GM18907 (cell line): Measurements from ENCODE around the gene HOXD9.

Source experiments
- ATAC-seq: cut with Tn5 transposase; IDR thresholded peaks from one replicate; pipeline ENCODE4 v1.9.1; 2021; ENCODE audit warnings: mild to moderate bottlenecking, moderate library complexity; ENCODE audit not compliant: unreplicated experiment

Gene HOXD9

DNA sequence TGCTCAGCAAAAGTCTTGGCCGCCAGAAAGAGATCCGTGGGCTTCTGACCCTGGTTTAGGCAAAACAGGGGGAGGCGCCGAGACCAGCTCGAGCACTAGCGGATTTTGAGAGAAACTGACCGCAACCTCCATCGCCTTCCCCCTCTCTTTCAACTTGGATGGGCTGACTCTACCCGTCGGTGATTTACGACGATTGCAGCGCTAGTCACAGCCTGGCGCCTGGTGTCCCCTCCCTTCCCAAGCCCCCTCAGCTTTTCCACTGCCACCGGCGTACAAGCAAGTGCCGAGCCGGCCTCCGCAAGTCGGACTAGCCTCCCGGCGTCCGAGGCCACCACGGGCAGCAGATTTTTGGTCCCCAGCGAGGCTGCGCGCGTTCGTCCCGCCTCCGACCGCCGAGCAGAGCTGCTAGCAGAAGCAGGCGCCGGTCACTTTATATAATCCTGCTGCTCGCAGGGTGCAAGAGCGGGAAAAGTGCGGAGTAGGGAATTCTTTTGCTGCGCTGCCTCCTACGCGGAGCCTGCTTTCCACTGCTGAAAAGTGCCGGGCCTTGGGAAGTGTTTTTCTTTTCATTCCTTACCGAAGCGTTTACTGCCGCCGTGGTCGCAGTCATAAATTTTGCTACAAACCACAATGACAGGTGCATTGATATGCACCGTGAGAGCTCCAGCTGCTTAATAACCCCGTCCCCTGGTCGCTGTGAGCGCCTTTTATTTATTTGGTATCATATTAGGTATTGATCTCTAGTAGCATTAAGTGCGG is 42.3 kb downstream of the HOXD9 start:
- ATAC-seq, result no peak

DNA sequence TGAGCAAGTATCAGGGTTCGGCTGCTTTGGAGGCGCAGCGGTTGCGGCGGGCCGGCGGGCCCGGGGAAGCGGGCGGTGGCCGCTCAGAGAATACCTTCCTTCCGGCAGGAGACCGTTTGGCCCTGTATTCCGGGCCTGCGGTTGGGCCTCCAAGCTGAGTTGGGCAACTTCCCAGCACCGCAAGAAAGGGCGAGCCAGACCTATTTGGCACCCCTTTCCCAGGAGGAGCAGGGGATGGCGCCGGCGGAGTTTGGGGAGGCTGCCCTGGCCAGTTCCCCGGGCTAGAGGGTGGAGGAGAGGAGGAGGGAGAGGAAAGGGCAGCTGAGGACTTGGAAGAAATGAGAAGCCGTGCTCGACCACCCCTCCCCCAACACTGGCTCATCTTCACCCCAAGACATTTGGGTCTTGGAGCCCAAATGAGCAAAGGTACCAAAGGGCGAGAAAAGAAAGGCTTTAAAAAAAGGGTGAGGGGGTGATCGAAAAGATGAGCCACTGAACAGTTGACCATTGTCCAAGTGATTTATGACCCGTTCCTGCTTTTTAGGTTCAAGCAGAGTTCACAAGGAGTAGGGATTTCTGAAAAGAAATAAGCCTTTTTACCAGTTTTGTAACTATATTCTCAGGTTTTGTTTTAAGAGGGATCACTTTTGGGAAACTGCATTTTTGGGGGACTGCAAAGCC is 43.0 kb downstream of the HOXD9 start:
- ATAC-seq, result no peak

GRCh38 chr2:176166272-176166671 is 43.8 kb downstream of the HOXD9 start:
- no peak for ATAC-seq

DNA sequence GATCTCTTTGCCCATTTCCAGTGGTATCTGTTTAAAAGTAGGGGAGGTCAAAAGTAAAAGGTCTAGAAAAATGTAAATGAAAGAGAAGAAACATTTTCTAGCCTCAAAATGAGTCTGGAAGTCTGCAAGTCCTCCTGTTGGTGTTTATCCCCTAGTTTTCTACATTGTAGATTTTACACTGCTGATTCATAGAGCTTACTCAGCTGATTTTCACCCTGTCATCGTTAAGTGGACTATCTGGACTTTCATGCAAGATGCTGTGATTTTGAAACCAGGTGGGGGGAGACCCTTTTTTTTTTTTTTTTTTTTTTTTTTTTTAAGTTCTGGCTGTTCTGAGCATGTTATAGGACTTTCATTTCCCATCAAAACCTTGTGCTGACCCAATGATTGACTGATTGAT is 44.9 kb downstream of the HOXD9 start:
- ATAC-seq, result no peak

DNA sequence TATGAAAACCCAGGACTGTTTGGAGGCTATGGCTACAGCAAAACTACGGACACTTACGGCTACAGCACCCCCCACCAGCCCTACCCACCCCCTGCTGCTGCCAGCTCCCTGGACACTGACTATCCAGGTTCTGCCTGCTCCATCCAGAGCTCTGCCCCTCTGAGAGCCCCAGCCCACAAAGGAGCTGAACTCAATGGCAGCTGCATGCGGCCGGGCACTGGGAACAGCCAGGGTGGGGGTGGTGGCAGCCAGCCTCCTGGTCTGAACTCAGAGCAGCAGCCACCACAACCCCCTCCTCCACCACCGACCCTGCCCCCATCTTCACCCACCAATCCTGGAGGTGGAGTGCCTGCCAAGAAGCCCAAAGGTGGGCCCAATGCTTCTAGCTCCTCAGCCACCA is 46.7 kb downstream of the HOXD9 start:
- ATAC-seq, result no peak

GRCh38 chr2:176169711-176170110 is 47.2 kb downstream of the HOXD9 start:
- no peak for ATAC-seq

DNA sequence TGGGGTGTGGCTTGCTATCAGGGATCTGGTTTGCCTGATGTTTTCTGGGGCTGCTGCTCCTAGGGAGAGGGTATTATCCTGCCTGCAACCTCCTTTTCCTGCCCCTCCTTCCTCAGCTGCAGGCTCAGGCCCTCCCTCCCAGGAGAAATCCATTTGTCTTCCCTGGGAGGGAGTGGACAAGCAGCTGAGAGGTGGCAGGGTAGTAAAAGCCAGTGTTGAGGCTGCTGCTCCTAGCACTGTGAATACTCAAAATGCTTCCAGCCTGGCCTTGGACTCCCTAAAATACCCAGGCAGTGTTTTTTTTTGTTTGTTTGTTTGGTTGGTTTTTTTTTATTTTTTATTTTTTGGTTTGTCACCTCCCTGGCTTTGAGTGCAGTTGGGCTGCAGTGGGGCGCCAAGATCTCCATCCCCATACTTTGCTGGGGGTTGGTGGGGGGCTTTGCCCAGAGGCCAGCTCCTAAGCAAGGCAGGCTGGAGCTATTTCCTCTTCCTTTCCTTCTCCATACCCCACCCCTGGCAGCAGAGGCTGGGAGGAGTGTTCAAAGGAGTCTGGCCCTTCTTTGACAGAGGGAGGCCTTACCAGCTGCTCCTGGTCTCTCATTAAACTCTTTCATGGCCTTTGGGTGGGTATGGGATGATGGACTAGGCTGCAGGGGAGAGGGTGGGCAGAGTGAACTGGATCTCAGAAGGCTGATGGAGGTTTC is 48.2 kb downstream of the HOXD9 start:
- no peak for ATAC-seq

GRCh38 chr2:176171351-176172006 is 49.0 kb downstream of the HOXD9 start:
- no peak for ATAC-seq

DNA sequence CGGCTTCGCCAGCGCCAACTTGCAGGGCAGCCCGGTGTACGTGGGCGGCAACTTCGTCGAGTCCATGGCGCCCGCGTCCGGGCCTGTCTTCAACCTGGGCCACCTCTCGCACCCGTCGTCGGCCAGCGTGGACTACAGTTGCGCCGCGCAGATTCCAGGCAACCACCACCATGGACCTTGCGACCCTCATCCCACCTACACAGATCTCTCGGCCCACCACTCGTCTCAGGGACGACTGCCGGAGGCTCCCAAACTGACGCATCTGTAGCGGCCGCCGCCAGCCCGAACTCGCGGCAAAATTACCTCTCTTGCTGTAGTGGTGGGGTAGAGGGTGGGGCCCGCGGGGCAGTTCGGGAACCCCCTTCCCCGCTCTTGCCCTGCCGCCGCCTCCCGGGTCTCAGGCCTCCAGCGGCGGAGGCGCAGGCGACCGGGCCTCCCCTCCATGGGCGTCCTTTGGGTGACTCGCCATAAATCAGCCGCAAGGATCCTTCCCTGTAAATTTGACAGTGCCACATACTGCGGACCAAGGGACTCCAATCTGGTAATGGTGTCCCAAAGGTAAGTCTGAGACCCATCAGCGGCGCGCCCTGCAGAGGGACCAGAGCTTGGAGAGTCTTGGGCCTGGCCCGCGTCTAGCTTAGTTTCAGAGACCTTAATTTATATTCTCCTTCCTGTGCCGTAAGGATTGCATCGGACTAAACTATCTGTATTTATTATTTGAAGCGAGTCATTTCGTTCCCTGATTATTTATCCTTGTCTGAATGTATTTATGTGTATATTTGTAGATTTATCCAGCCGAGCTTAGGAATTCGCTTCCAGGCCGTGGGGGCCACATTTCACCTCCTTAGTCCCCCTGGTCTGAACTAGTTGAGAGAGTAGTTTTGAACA is 49.7 kb downstream of the HOXD9 start:
- no peak for ATAC-seq

DNA sequence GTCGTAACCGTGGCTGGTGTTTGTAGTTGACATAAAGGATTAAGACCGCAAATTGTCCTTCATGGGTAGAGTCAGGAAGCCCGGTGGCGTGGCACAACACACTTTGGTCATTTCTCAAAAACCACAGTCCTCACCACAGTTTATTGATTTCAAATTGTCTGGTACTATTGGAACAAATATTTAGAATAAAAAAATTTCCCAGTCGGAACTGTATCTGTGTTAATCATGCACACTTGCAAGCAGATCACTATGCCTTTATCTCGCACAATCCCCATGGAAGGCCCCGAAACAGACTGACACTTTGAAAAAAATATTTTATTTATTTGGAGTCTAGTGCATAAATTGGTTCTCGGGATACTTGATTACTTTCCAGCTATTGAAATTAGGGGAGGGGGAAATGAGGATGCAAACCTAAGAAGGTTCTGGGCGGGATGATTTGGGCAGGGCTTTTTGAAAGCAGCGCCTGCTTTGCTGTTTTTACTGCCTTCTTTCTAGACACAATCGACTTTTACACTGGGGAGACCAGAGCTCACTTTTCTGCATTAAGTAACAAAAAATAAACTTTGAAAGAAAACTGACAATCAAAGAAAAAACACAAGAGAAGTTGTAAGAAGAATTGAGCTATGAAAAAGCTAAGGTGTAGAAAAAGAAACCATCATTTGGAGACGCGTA is 50.5 kb downstream of the HOXD9 start:
- ATAC-seq, result no peak

- ATAC-seq, result no peak
Observed at GRCh38 chr2:176173567-176174381, 51.3 kb downstream of the HOXD9 start.

- ATAC-seq, result no peak
Observed at GRCh38 chr2:176174382-176174823, 51.9 kb downstream of the HOXD9 start.
